Measurements from ENCODE around the gene SPECC1. TPM values are rescaled to one million over a fixed set of nuclear protein-coding genes. Genes with fewer than 3 reads are reported as not detected.

Gene SPECC1
- total and polyA plus RNA-seq, 9 of the 15 experiments (the other 6 are each of a cell fraction or from before 2014, with no cell fraction given) = 2.4 to 19.6 (median 14.7) TPM

- TF ChIP-seq MGA (IDR thresholded peaks at IDR 0.05) (0 out of 2 replicates have a peak, but pooled peaks have one; percentile 22), THAP12 (CRISPR knock-in tag; IDR thresholded peaks at IDR 0.05) (no peak), ZBTB9 (CRISPR knock-in tag; IDR thresholded peaks at IDR 0.05) (no peak), MEIS2 (IDR thresholded peaks at IDR 0.05; ENCODE audit: partially characterized antibody) (peak; percentile 81), COPS2 (conservative IDR thresholded peaks at IDR 0.05) (no peak), TBL1XR1 (IDR thresholded peaks at IDR 0.05; ENCODE audit: low read length in 2 of 2) (no peak), ARNT (IDR thresholded peaks at IDR 0.05) (no peak), ZNF699 (CRISPR knock-in tag; IDR thresholded peaks at IDR 0.05; ENCODE audit: insufficient replicate concordance) (no peak), MAZ (CRISPR knock-in tag; conservative IDR thresholded peaks at IDR 0.05 in 1 of 2, IDR thresholded peaks at IDR 0.05 in 1 of 2) (no peak), MTA3 (IDR thresholded peaks at IDR 0.05; ENCODE audit: borderline replicate concordance) (no peak), MEF2D (tag; conservative IDR thresholded peaks at IDR 0.05; ENCODE audit: low read depth) (no peak), ARID1B (IDR thresholded peaks at IDR 0.05) (peak; percentile 59; the same call in 1 of the 2 replicates), ARID2 (IDR thresholded peaks at IDR 0.05) (no peak), CXXC5 (CRISPR knock-in tag; IDR thresholded peaks at IDR 0.05) (no peak)
Measured at GRCh38 chr17:20206068-20206467, 196.9 kb downstream of the SPECC1 start (continued).
